ENCODE measurements around the gene MOGAT1. TPM values are rescaled to one million over a fixed set of nuclear protein-coding genes. Genes with fewer than 3 reads are reported as not detected.

Gene MOGAT1
- total and polyA plus RNA-seq, 2 of the 4 experiments (the other 2 are of a cell fraction), result not detected

DNA sequence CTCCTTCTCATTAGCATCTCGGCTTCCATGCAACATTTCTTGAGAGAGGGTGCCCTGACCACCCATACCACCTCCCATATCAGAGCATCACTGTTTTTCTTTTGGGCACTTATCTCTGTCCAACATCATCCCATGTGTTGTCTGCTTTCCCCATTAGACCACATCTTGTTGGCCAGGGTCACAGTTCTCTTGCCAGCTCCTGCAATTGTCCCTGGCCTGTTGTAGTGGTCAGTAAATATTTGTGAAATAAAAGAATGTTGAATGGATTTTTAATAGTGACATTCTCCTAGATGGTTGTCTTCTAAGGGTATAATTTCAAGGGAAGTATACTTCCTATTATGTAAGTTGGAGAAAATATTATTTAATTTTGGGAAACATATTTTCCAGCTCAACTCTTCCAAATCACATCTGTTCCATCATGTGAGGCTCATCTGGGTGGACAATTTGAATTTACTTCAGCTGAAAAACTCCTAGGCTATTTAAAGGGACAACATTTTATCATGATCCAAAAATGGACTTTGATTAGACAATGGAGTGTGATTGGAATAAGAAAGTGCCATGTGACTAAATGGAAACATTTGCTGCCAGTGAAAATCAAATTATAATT is 83.0 kb downstream of the MOGAT1 start:
- Histone ChIP-seq H2BK120ac (ENCODE audit: low read depth, low read length) (no peak overlapping the region), H3K56ac (ENCODE audit: extremely low read depth, insufficient read depth, low read length) (no peak overlapping the region), H3K27me3 (ENCODE audit: control insufficient read depth, insufficient read depth, low read length) (no peaks in the 10 kb centered on the region), H2BK15ac (ENCODE audit: low read depth, low read length) (no peak overlapping the region), H3K4me3 (ENCODE audit: insufficient read depth, low read depth, low read length) (no peak overlapping the region), H3K9me3 (ENCODE audit: control insufficient read depth, insufficient read depth, low read length) (no peaks in the 10 kb centered on the region), H3K9me1 (ENCODE audit: insufficient read depth, low read length) (peaks cover 8% of the 10 kb centered on the region), H2AFZ (replicated peaks; ENCODE audit: low read length, poor library complexity) (no peak overlapping the region), H3K79me1 (ENCODE audit: low read depth in 1 of 2, low read length in 2 of 2) (no peaks in the 10 kb centered on the region), H4K20me1 (ENCODE audit: insufficient read depth, low read length) (no peaks in the 10 kb centered on the region), H2AK5ac (ENCODE audit: low read depth, low read length) (no peak overlapping the region), H3K9ac (ENCODE audit: low read depth, low read length) (no peak overlapping the region), H4K91ac (ENCODE audit: insufficient read depth, low read depth, low read length) (no peak overlapping the region), H2BK5ac (ENCODE audit: low read depth, low read length, poor library complexity, severe bottlenecking) (no peak overlapping the region), H3K23ac (ENCODE audit: low read depth, low read length) (no peak overlapping the region), H4K8ac (ENCODE audit: low read depth in 2 of 2, low read length in 2 of 2) (no peak overlapping the region), H2BK20ac (ENCODE audit: low read depth, low read length) (no peak overlapping the region), H3K4ac (ENCODE audit: low read depth, low read length) (no peak overlapping the region), H3K4me1 (ENCODE audit: control insufficient read depth, insufficient read depth, low read length) (peaks cover 11% of the 10 kb centered on the region), H3K36me3 (ENCODE audit: control insufficient read depth, insufficient read depth, low read length) (no peaks in the 10 kb centered on the region), H4K5ac (ENCODE audit: low read depth, low read length) (no peak overlapping the region), H3K4me2 (ENCODE audit: low read depth, low read length) (no peak overlapping the region), H3K14ac (replicated peaks; ENCODE audit: low read depth, low read length) (no peak overlapping the region), H2AK9ac (replicated peaks; ENCODE audit: low read depth, low read length, poor library complexity) (no peak overlapping the region), H3K27ac (ENCODE audit: insufficient read depth, low read length) (no peak overlapping the region), H3K18ac (ENCODE audit: low read depth, low read length) (no peak overlapping the region; the same call in 1 of the 2 replicates)
- in situ Hi-C loops (cut with MboI; ENCODE audit: low sequenced_read_pairs) (no loop called here), intact Hi-C loops (cut with micrococcal nuclease) (no loop called here), dilution Hi-C loops (cut with HindIII; ENCODE audit: low sequenced_read_pairs, unreplicated experiment) (no loop called here)
- WGBS, 2 experiments (ENCODE audit: extremely low coverage in 2 of 2, insufficient read length in 1 of 2), result 67% methylated on average over 1 of the region's 1 CpG; no CpG with 5 or more reads in 1 of the 2 experiments
- no peak for ATAC-seq (ENCODE audit: low read depth)
- ChIA-PET CTCF (no interaction called here), POLR2A (ENCODE audit: unreplicated experiment) (no interaction called here)
- BruUV-seq (replicated peaks), result no TSS peak
- TF ChIP-seq CHD1 (IDR thresholded peaks at IDR 0.05; ENCODE audit: low read depth, low read length) (no peak), RAD21 (IDR thresholded peaks at IDR 0.05; ENCODE audit: low read length) (no peak), ELK1 (IDR thresholded peaks at IDR 0.05; ENCODE audit: borderline replicate concordance, low read depth, low read length) (no peak), BHLHE40 (IDR thresholded peaks at IDR 0.05; ENCODE audit: low read depth, low read length) (no peak), NFE2L2 (IDR thresholded peaks at IDR 0.05; ENCODE audit: low read depth, low read length) (no peak), SMC3 (IDR thresholded peaks at IDR 0.05; ENCODE audit: low read depth, low read length) (no peak), USF2 (IDR thresholded peaks at IDR 0.05; ENCODE audit: low read depth, low read length) (no peak), FOS (IDR thresholded peaks at IDR 0.05; ENCODE audit: low read depth, low read length) (no peak), RFX5 (IDR thresholded peaks at IDR 0.05; ENCODE audit: low read depth, low read length) (no peak), MXI1 (IDR thresholded peaks at IDR 0.05; ENCODE audit: borderline replicate concordance, low read depth, low read length) (no peak), MAFK (IDR thresholded peaks at IDR 0.05; ENCODE audit: low read depth, low read length) (no peak), MAZ (IDR thresholded peaks at IDR 0.05; ENCODE audit: borderline replicate concordance, low read depth, low read length) (no peak), POLR2A (IDR thresholded peaks at IDR 0.05; ENCODE audit: low read depth, low read length) (no peak), RCOR1 (IDR thresholded peaks at IDR 0.05; ENCODE audit: insufficient replicate concordance, low read length) (no peak), CEBPB (IDR thresholded peaks at IDR 0.05; ENCODE audit: low read depth, low read length) (no peak)
- TF ChIP-seq, protein P1, sequence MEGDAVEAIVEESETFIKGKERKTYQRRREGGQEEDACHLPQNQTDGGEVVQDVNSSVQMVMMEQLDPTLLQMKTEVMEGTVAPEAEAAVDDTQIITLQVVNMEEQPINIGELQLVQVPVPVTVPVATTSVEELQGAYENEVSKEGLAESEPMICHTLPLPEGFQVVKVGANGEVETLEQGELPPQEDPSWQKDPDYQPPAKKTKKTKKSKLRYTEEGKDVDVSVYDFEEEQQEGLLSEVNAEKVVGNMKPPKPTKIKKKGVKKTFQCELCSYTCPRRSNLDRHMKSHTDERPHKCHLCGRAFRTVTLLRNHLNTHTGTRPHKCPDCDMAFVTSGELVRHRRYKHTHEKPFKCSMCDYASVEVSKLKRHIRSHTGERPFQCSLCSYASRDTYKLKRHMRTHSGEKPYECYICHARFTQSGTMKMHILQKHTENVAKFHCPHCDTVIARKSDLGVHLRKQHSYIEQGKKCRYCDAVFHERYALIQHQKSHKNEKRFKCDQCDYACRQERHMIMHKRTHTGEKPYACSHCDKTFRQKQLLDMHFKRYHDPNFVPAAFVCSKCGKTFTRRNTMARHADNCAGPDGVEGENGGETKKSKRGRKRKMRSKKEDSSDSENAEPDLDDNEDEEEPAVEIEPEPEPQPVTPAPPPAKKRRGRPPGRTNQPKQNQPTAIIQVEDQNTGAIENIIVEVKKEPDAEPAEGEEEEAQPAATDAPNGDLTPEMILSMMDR (conservative IDR thresholded peaks at IDR 0.05; ENCODE audit: low read depth, low read length), result no peak
- no peak for DNase-seq
